H1 (cell line): Measurements from ENCODE around the gene RAB33A.

Experiments used
- BACH1 ChIP-seq: IDR thresholded peaks from 2 replicates; pipeline ENCODE4 v1.6.1; 2012; ENCODE audit warnings: low read length, improper control_type of control experiment
- EP300 ChIP-seq, 2 experiments: IDR thresholded peaks; 1 replicate in 1 of 2; 2 replicates in 1 of 2; pipeline ENCODE4 v1.6.1; 2011 to 2012; ENCODE audit warnings: low read depth in 2 of 2, low read length in 2 of 2, mild to moderate bottlenecking in 2 of 2, borderline replicate concordance in 1 of 2, inconsistent platforms in 1 of 2, moderate library complexity in 1 of 2
- POLR2A ChIP-seq, 2 experiments: IDR thresholded peaks; 1 replicate in 1 of 2; 2 replicates in 1 of 2; pipeline ENCODE4 v1.6.1; 2011; ENCODE audit warnings: low read depth in 2 of 2, low read length in 2 of 2, mild to moderate bottlenecking in 2 of 2; ENCODE audit errors: control extremely low read depth in 1 of 2
- SIN3A ChIP-seq, 2 experiments: IDR thresholded peaks in 1 of 2; conservative IDR thresholded peaks in 1 of 2; 2 replicates each; pipeline ENCODE4 v1.6.1; 2011 to 2012; ENCODE audit warnings: low read length in 2 of 2, improper control_type of control experiment in 1 of 2, low read depth in 1 of 2, mild to moderate bottlenecking in 1 of 2
- SP1 ChIP-seq: IDR thresholded peaks from 2 replicates; pipeline ENCODE4 v1.6.1; 2011; ENCODE audit warnings: low read depth, low read length
- TEAD4 ChIP-seq: IDR thresholded peaks from 2 replicates; pipeline ENCODE4 v1.6.1; 2012; ENCODE audit warnings: low read depth, low read length, inconsistent platforms, mixed read lengths
- YY1 ChIP-seq: IDR thresholded peaks from 2 replicates; pipeline ENCODE4 v1.6.1; 2011; ENCODE audit warnings: low read depth, mild to moderate bottlenecking, low read length
- ZNF274 ChIP-seq: IDR thresholded peaks from 2 replicates; pipeline ENCODE4 v1.7.0; 2012; ENCODE audit warnings: low read length, borderline replicate concordance; ENCODE audit errors: extremely low read depth
- TF ChIP-seq, protein P1 (sequence below), 3 experiments: IDR thresholded peaks; 1 replicate in 2 of 3; 2 replicates in 1 of 3; pipeline versions ENCODE4 v1.5.1 to v1.6.1; 2011; ENCODE audit warnings: low read length in 3 of 3, mild to moderate bottlenecking in 3 of 3, inconsistent platforms in 2 of 3, low read depth in 1 of 3, moderate library complexity in 1 of 3; ENCODE audit not compliant: insufficient read depth in 1 of 3; ENCODE audit errors: control extremely low read depth in 1 of 3
- TF ChIP-seq, protein P2 (sequence below): IDR thresholded peaks from 2 replicates; pipeline ENCODE4 v1.6.1; 2012; ENCODE audit warnings: inconsistent platforms

DNA sequence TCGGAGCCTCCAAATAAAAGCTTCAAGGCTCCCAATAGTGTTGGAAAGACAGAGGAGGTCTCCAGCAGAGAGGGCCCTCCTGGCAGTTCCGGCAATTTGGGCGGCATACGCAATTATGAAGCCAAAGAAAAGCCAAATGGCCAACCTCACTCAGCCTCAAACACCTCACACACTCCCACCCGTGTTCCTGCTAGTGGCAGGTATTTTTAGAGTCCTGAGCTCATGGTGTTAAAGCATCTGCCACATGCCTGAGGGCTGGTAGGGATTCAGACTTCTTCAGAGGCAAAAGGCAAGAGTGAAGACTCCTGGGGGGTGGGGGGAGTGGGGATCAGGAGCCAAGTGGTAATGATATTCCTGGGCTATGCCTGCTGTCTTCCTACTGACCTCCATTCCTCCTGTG, 7.4 kb downstream of the RAB33A start:
- TF ChIP-seq, protein P1, sequence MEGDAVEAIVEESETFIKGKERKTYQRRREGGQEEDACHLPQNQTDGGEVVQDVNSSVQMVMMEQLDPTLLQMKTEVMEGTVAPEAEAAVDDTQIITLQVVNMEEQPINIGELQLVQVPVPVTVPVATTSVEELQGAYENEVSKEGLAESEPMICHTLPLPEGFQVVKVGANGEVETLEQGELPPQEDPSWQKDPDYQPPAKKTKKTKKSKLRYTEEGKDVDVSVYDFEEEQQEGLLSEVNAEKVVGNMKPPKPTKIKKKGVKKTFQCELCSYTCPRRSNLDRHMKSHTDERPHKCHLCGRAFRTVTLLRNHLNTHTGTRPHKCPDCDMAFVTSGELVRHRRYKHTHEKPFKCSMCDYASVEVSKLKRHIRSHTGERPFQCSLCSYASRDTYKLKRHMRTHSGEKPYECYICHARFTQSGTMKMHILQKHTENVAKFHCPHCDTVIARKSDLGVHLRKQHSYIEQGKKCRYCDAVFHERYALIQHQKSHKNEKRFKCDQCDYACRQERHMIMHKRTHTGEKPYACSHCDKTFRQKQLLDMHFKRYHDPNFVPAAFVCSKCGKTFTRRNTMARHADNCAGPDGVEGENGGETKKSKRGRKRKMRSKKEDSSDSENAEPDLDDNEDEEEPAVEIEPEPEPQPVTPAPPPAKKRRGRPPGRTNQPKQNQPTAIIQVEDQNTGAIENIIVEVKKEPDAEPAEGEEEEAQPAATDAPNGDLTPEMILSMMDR (IDR thresholded peaks at IDR 0.05; ENCODE audit: control extremely low read depth in 1 of 3, insufficient read depth in 1 of 3, low read depth in 1 of 3, low read length in 3 of 3), result no peak
- TF ChIP-seq POLR2A (IDR thresholded peaks at IDR 0.05; ENCODE audit: control extremely low read depth in 1 of 2, low read depth in 2 of 2, low read length in 2 of 2) (no peak), BACH1 (no peak), TEAD4 (no peak), EP300 (IDR thresholded peaks at IDR 0.05; ENCODE audit: borderline replicate concordance in 1 of 2, low read depth in 2 of 2, low read length in 2 of 2) (no peak), YY1 (no peak), SIN3A (conservative IDR thresholded peaks at IDR 0.05 in 1 of 2, IDR thresholded peaks at IDR 0.05 in 1 of 2; ENCODE audit: low read depth in 1 of 2, low read length in 2 of 2) (no peak), ZNF274 (no peak), SP1 (no peak)
- TF ChIP-seq, protein P2, sequence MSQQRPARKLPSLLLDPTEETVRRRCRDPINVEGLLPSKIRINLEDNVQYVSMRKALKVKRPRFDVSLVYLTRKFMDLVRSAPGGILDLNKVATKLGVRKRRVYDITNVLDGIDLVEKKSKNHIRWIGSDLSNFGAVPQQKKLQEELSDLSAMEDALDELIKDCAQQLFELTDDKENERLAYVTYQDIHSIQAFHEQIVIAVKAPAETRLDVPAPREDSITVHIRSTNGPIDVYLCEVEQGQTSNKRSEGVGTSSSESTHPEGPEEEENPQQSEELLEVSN, result no peak
